ENCODE data around the gene LMNB1.

DNA sequence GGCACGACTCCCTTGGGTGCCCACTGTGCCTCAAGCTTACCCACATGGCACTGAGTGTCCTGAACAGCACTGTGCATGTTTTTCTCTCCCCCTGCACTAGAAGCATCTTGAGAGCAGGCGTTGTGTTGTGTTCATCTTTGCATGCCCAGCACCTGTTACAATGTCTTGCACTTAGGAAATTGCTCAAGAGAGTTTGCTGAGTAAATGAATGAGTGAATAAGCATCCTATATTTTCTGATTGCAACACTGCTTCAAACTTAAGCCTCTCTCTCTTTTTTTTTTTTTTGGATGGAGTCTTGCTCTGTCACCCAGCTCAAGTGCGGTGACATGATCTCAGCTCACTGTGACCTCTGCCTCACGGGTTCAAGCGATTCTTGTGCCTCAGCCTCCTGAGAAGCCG lies 94.5 kb downstream of the LMNB1 start:
- no peak for TF ChIP-seq CTCF (IDR thresholded peaks at IDR 0.05; ENCODE audit: low read depth, low read length)
- TF ChIP-seq POLR2A (IDR thresholded peaks at IDR 0.05; ENCODE audit: extremely low read depth, insufficient read length) = no peak
- TF ChIP-seq, protein P1, sequence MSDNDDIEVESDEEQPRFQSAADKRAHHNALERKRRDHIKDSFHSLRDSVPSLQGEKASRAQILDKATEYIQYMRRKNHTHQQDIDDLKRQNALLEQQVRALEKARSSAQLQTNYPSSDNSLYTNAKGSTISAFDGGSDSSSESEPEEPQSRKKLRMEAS (IDR thresholded peaks at IDR 0.05; ENCODE audit: low read depth, low read length) = no peak
